ENCODE results near the gene PRKD3.

The PRKD3 gene

GRCh38 chr2:37357069-37357468, 32.4 kb upstream of the PRKD3 start:
- TF ChIP-seq CTCF (IDR thresholded peaks at IDR 0.05; ENCODE audit: control extremely low read depth, extremely low read depth, low read depth, missing control alignments): no peak
- DNase-seq (ENCODE audit: extremely low spot score): no peak
- POLR2A ChIA-PET: interaction anchor here (0.8 kb wide), 1 partner anchor 1887 kb away, joined by 7 read pairs; the partner anchor contains the start of gene CDKL4
- CTCF ChIA-PET: interaction anchor here (1.3 kb wide), 1 partner anchor 520 kb away, joined by 3 read pairs; no protein-coding TSS in a partner anchor

- TF ChIP-seq CTCF (IDR thresholded peaks at IDR 0.05; ENCODE audit: control extremely low read depth, extremely low read depth, low read depth, missing control alignments): no peak
- POLR2A ChIA-PET: no interaction called here
- CTCF ChIA-PET: no interaction called here
- DNase-seq (ENCODE audit: extremely low spot score): no peak
These were observed 31.7 kb upstream of the PRKD3 start for GRCh38 chr2:37356299-37356698.

GRCh38 chr2:37355735-37356134, 31.1 kb upstream of the PRKD3 start:
- POLR2A ChIA-PET: no interaction called here
- no peak for DNase-seq (ENCODE audit: extremely low spot score)
- CTCF ChIA-PET: interaction anchor here (1.3 to 1.4 kb wide), 2 partner anchors 14 to 20 kb away, joined by 4 to 7 read pairs; no protein-coding TSS in a partner anchor
- TF ChIP-seq CTCF (IDR thresholded peaks at IDR 0.05; ENCODE audit: control extremely low read depth, extremely low read depth, low read depth, missing control alignments): no peak

GRCh38 chr2:37354531-37354930, 29.9 kb upstream of the PRKD3 start:
- TF ChIP-seq CTCF (IDR thresholded peaks at IDR 0.05; ENCODE audit: control extremely low read depth, extremely low read depth, low read depth, missing control alignments): no peak
- ChIA-PET CTCF (interaction anchor here (1.3 to 1.6 kb wide), 4 partner anchors 15 to 23 kb away, joined by 3 to 7 read pairs (median 4); no protein-coding TSS in a partner anchor), POLR2A (no interaction called here)
- DNase-seq (ENCODE audit: extremely low spot score): no peak

- POLR2A ChIA-PET: no interaction called here
- no peak for TF ChIP-seq CTCF (IDR thresholded peaks at IDR 0.05; ENCODE audit: control extremely low read depth, extremely low read depth, low read depth, missing control alignments)
- CTCF ChIA-PET: interaction anchor here (1.2 to 5.0 kb wide), 9 partner anchors 9 to 528 kb away, joined by 3 to 22 read pairs (median 5); no protein-coding TSS in a partner anchor
- DNase-seq (ENCODE audit: extremely low spot score): peak; percentile 25
These were observed 25.4 kb upstream of the PRKD3 start for GRCh38 chr2:37350034-37350433.

- no peak for DNase-seq (ENCODE audit: extremely low spot score)
- TF ChIP-seq CTCF (IDR thresholded peaks at IDR 0.05; ENCODE audit: control extremely low read depth, extremely low read depth, low read depth, missing control alignments): no peak
- ChIA-PET POLR2A (no interaction called here), CTCF (interaction anchor here (1.0 to 5.0 kb wide), 10 partner anchors 8 to 528 kb away, joined by 3 to 22 read pairs (median 5); no protein-coding TSS in a partner anchor)
These were observed 24.7 kb upstream of the PRKD3 start for GRCh38 chr2:37349231-37349860.
